Measurements from ENCODE around the gene CIITA.
"Not testable (repeated sequence)": the region's sequence is repeated elsewhere in the genome, so short reads cannot be mapped to it uniquely, and the experiment has no call there.

Gene CIITA

GRCh38 chr16:10964891-10965326 is 87.9 kb downstream of the CIITA start:
- no peak for DNase-seq

DNA sequence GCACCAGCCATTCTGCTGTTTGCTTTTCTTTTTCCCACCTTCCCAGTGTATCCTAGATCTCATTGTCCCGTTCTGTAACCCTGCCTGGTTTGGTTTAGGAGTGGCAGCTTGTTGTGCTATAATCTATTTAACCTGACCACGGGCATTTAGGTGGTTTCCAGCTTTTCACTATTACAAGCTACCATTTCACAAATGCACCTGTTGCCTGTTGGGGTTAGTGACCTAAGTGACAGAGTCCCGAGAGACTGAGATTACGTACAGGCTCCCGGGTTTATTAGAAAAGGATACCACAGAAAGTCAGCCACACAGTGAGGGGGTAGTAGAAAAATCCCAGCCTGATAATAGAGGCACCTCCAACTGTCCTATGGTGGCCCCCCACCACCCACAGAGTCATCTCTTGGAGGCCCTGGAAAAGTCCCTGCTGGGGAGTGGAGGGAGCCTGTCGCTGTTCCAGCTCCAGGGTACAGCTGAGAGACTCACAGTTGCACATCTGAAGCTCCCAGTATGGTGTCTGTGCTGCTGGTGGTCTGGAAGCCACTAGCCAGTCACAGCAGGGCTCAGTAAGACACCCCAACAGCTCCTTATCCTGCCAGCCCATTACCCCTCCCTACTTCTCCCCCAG is 88.5 kb downstream of the CIITA start:
- DNase-seq: no peak

DNA sequence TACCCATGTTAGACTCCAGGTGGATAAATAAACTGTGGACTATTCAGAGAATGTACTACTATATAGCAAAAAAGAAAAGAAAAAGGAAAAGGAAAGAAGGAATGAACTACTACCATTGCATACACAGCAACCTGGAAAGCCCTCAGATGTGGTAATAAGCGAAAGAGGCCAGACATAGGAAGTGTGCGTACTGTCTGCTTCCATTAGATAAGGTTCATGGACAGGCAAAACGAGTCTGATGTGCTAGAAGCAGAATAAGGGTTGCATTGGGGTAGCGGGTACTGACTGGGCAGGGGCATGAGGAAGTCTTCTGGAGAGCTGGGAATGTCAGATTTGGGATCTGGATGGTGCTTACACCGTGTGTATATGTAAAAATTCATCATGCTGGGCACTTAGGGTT is 89.1 kb downstream of the CIITA start:
- DNase-seq: no peak

- DNase-seq: not testable (repeated sequence)
These were observed 89.6 kb downstream of the CIITA start for GRCh38 chr16:10966559-10966958.

DNA sequence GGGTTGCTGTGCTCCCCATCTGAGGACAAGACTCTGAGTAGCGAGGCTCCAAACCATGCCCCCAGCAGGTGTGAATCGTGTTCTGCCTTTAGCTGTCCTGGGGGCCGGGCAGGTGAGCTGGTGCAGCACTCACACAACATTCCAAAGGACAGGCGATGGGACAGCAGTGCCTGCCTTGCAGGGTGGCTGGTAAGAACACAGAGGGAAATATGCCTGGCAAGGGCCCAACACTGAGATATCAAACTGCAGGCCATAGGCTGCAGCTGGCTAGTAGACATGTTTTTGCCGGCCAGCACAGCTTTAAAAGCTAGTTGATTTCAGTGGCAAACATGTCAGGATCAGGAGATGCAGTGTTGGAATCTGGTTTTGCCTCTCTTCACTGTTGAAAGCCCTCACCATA is 91.0 kb downstream of the CIITA start:
- no peak for DNase-seq

DNA sequence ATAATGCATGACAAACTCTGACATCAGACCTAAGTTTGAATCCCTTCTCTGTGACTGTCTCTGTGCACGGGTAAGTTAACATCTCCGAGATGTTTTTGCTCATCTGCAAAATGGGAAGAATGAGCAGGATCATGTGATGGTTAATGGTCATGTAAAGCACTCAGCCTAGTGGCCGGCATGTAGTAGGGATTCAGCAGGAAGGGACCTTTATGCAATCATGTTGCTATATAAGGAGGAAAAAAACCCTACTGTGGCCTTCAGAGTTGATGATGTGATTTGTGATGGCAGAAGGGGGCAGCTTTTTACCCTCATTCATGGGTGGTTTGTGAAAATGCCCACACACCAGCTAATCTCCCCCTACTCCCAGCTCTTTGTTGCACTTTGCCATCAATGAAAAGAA is 91.5 kb downstream of the CIITA start:
- DNase-seq: no peak

DNA sequence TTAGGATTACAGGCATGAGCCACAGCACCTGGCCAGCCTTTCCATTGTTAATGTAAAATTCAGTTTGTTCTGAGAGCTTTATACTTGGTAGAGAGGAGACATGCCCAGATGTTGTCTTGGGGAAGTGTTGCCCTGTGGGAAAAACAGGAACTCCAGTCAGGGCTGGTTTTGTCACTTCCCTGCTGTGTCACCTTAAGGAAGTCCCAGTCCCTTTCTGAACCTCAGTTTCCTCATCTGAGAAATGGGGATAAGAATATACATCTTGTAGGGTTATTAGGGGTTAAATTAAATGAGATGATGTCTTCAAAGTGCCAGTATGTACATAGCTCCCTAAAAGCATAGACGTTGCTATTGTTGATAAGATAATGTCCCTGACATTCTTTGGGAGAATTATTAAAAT is 92.6 kb downstream of the CIITA start:
- DNase-seq: no peak

DNA sequence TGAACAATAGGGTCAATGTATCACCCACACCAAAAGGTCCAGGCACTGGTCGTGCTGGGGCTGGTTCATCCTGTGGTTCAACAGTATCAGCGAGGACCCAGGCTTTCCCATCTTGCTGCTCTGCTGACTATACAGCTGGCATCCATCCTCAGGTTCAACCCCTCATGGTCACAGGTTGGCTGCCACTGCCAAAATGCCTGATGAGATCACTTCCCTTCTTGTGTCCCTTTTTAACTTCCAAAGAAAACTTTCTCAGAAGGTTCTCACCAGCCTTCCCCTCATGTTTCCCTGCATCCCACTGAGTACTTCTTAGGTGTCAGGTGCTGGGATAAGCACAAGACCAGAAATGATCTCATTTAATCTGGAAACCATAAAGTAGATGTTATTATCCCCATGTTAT is 93.1 kb downstream of the CIITA start:
- DNase-seq: no peak

GRCh38 chr16:10971560-10971961 is 94.6 kb downstream of the CIITA start:
- DNase-seq: peak; percentile 74

DNA sequence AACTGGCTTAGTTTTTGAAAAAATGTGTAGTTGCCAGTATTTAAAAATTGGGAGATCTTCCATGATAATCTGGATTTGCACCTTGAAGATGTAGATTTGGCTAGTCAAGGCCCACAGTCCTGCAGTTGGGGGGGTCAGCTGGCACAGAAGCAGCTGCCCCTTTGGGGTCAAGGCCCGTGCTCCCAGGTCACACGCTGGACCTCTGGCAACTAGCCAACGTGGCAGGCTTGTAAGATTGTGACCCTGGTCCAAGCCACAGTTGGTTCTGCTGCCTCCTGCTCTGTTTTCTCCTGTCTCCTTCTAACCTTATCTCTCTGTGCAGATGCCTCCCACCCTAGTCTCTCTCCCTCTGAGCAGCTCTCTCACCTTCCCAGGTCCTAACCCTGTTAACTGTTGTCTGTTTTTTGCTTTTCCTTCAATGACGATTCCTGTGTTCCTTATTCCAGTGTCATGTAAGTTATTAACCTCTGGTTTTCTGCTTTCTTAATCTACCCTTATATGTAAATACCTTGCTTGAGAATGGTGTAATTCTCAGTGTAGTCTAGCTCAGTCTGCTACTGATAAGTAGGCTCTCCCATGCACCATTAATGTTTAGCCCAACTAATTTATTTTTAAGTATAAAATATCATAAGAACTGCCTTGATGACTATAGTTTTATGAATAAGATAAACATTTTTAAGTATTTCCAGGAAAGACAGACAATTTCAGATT is 95.3 kb downstream of the CIITA start:
- DNase-seq: no peak

DNA sequence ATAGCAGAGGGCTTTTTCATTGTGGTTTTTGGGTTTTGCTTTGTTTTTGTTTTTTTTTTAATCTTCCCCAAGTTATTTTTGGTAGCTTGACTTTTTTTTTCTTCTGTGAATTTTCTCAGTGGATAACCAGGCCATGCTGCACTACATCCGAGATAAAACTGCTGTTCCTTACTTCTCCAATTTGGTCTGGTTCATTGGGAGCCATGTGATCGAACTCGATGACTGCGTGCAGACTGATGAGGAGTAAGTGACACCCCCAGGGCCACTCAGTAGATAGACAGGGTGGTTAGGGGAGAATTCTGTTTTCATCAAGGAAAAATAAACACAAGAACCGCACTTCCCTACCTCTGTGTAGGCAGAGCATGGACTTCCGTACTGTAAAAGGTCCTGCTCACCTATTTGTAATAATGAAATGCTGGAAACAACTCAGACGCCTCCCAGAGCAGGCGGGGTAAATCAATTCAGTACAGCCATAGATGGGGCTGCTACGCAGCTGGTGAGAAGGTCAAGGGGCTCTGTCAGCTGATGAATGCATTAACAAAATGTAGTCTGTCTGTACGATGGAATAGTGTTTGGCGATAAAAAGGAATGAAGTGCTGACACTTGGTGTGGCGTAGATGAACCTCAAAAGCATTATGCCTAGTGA is 95.9 kb downstream of the CIITA start:
- no peak for DNase-seq

DNA sequence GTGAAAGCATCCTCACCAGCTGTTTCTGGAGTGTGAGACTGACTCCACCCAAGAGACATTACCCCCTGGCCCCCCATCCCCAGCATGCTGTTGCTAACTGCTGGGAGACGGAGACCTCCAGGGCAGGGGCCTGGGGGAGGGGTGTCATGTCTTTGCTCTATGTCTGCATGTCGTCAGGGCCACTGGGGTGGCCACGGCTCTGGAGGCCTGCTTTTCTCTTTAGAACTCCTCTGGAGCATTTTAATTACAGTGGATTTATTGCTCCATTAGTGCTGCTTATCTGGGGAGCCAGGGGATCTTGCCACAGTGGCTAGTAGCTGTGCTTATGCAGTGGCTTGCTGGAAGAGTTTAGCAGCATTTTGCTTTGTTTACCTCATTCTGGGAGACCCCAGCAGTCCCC is 99.6 kb downstream of the CIITA start:
- DNase-seq: no peak

DNA sequence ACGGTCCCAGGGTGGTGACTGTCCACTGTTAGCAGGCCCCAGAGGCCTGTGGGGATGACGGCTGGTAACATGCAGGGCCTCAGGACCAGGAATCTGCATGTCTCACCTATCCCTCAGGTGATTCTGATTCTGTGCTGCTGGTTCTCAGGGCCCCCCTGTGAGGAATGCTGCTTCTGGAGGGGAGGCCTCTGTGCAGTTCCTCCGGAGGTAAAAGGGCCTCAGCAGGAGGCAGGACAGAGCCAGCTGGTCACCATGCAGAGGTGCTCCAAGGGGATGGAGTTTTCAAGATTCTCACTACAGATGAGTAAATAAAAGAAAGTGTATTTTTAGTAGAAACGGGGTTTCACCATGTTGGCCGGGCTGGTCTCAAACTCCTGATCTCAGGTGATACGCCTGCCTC is 101.1 kb downstream of the CIITA start:
- DNase-seq: no peak

GRCh38 chr16:10978871-10979446 is 102.0 kb downstream of the CIITA start:
- DNase-seq: no peak

GRCh38 chr16:10979717-10980601 is 103.0 kb downstream of the CIITA start:
- no peak for DNase-seq

DNA sequence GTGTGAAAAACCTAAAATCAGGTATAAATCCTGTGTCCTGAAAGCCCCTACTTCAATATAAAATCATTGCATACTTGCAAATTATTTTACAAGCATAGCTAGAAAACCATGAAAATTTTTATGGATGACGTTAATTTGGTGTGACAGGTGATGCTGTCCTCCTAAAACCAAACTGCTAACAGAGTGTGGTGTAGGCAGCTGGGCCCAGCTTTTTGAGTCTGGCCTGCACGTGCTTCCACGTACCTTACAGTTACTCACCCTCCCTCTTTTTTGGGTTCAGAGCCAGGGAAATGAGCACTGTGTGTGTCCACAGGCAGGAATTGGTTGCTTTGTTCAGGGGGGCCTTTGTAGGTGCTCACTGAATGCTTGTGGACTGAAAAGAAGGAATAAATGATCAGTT is 103.8 kb downstream of the CIITA start:
- DNase-seq: no peak

DNA sequence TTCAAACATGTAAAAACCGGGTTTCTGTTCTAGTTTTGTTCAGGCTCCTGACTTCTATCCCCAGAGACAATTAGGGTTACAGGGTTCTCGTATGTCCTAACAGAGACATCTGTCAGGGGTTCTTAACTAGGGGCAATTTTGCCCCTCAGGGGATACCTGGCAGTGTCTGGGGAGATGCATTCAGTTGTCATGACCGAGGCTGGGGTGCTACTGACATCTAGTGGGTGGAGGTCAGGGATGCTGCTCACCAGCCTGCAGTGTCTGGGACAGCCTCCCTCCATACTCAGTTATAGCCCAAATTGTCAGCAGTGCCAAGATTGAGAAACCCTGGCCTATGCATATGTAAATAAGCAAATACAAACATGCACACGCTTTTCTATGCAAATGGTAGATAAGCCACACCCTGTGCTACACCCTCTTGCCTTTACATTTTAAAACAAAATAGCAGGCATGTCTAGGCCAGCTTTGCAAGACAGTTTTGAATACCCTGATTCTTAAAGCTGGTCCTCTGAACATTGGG is 104.8 kb downstream of the CIITA start:
- no peak for DNase-seq

GRCh38 chr16:10982465-10983150 is 105.6 kb downstream of the CIITA start:
- no peak for DNase-seq

- no peak for DNase-seq
These were observed 106.2 kb downstream of the CIITA start for GRCh38 chr16:10983159-10983558.

DNA sequence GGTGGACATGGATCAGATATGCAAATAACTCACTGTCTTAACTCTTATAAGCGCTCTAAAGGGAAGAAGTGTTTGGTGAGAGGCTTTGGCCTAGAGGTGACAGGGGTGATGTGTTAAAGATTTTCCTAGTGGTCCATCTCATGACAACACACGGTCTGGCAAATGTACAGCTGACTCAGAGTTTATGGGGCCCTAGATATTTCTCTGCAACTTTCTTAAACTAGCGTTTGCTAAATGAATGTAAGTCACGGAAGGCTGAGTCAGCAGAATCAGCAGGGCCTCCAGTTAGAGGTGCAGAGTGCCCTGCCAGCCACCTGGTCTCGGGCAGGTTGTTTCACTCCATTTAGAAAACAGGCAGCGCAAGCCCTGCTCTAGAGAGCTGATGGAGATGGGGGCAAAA is 107.5 kb downstream of the CIITA start:
- no peak for DNase-seq

Measured in DMS79 treated with DMSO at 0.1 percent for 48 hours (cell line).